GM23338 (cell line): ENCODE results near the gene PRKAR1B.

ENCODE experiments used
- EZH2 ChIP-seq: fragments of 200-600 bp; sonication (generic); IDR thresholded peaks from one replicate; pipeline ENCODE4 v1.8.0; 2017; ENCODE audit warnings: antibody characterized with exemption, mild to moderate bottlenecking, low read depth; ENCODE audit not compliant: unreplicated experiment
- EZH2phosphoT487 ChIP-seq: fragments of 200-600 bp; sonication (generic); IDR thresholded peaks from one replicate; pipeline ENCODE4 v1.8.1; 2018; ENCODE audit warnings: antibody characterized with exemption; ENCODE audit not compliant: unreplicated experiment
- JUNB ChIP-seq: IDR thresholded peaks from one replicate; pipeline ENCODE4 v1.6.1; 2016; ENCODE audit warnings: antibody characterized with exemption; ENCODE audit not compliant: unreplicated experiment
- POLR2AphosphoS5 ChIP-seq: IDR thresholded peaks from 2 replicates; pipeline ENCODE4 v1.6.1; 2016; ENCODE audit warnings: antibody characterized with exemption, low read depth
- STAT1 ChIP-seq: IDR thresholded peaks from one replicate; pipeline ENCODE4 v1.6.1; 2016; ENCODE audit warnings: antibody characterized with exemption; ENCODE audit not compliant: unreplicated experiment
- ZNF331 ChIP-seq: fragments of 250-450 bp; sonication (Bioruptor Pico); IDR thresholded peaks from 2 replicates; pipeline ENCODE4 v1.5.0; 2020; ENCODE audit warnings: low read depth, mild to moderate bottlenecking, moderate library complexity
- TF ChIP-seq, protein P1 (sequence below): IDR thresholded peaks from one replicate; pipeline ENCODE4 v1.6.1; 2018; ENCODE audit warnings: antibody characterized with exemption; ENCODE audit not compliant: unreplicated experiment
- TF ChIP-seq, protein P2 (sequence below), 2 experiments: fragments of 200-600 bp in 1 of 2; sonication (generic) in 1 of 2; conservative IDR thresholded peaks; 2 replicates each; pipeline versions ENCODE4 v1.5.1 to v1.6.1; 2016 to 2017; ENCODE audit warnings: antibody characterized with exemption in 2 of 2, low read depth in 2 of 2, mild to moderate bottlenecking in 2 of 2, moderate library complexity in 1 of 2

DNA sequence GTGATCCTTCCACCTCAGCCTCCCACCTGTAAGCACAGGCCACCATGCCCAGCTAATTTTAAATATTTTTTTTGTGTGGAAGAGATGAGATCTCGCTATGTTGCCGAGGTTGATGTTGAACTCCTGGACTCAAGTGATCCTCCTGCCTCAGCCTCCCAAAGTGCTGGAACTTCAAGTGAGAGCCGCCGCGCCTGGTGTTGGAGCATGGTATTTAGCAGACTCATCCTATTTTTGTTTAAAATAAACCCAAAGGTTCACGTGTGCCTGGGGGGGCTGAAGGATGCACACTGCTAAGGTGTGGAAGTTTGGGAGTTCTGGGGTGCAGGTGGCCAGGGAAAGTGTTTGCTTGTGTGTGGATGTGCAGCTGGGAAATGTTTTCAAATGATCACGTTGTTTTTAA is 225.6 kb downstream of the PRKAR1B start:
- TF ChIP-seq POLR2AphosphoS5 (no peak), EZH2 (no peak), EZH2phosphoT487 (no peak), STAT1 (no peak), JUNB (no peak), ZNF331 (CRISPR knock-in tag) (no peak)
- TF ChIP-seq, protein P1, sequence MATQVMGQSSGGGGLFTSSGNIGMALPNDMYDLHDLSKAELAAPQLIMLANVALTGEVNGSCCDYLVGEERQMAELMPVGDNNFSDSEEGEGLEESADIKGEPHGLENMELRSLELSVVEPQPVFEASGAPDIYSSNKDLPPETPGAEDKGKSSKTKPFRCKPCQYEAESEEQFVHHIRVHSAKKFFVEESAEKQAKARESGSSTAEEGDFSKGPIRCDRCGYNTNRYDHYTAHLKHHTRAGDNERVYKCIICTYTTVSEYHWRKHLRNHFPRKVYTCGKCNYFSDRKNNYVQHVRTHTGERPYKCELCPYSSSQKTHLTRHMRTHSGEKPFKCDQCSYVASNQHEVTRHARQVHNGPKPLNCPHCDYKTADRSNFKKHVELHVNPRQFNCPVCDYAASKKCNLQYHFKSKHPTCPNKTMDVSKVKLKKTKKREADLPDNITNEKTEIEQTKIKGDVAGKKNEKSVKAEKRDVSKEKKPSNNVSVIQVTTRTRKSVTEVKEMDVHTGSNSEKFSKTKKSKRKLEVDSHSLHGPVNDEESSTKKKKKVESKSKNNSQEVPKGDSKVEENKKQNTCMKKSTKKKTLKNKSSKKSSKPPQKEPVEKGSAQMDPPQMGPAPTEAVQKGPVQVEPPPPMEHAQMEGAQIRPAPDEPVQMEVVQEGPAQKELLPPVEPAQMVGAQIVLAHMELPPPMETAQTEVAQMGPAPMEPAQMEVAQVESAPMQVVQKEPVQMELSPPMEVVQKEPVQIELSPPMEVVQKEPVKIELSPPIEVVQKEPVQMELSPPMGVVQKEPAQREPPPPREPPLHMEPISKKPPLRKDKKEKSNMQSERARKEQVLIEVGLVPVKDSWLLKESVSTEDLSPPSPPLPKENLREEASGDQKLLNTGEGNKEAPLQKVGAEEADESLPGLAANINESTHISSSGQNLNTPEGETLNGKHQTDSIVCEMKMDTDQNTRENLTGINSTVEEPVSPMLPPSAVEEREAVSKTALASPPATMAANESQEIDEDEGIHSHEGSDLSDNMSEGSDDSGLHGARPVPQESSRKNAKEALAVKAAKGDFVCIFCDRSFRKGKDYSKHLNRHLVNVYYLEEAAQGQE: no peak
- TF ChIP-seq, protein P2, sequence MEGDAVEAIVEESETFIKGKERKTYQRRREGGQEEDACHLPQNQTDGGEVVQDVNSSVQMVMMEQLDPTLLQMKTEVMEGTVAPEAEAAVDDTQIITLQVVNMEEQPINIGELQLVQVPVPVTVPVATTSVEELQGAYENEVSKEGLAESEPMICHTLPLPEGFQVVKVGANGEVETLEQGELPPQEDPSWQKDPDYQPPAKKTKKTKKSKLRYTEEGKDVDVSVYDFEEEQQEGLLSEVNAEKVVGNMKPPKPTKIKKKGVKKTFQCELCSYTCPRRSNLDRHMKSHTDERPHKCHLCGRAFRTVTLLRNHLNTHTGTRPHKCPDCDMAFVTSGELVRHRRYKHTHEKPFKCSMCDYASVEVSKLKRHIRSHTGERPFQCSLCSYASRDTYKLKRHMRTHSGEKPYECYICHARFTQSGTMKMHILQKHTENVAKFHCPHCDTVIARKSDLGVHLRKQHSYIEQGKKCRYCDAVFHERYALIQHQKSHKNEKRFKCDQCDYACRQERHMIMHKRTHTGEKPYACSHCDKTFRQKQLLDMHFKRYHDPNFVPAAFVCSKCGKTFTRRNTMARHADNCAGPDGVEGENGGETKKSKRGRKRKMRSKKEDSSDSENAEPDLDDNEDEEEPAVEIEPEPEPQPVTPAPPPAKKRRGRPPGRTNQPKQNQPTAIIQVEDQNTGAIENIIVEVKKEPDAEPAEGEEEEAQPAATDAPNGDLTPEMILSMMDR (conservative IDR thresholded peaks at IDR 0.05; ENCODE audit: low read depth in 2 of 2): no peak
